B cell (primary cell): Measurements from ENCODE around the gene ADAM12.

ENCODE experiments used
- EZH2 ChIP-seq: IDR thresholded peaks from 2 replicates; pipeline ENCODE4 v1.6.1; 2012; ENCODE audit warnings: borderline replicate concordance, low read depth, mild to moderate bottlenecking, moderate library complexity, low read length; ENCODE audit not compliant: insufficient read depth, poor library complexity, severe bottlenecking
- TF ChIP-seq, protein P1 (sequence below): fragments of 200-600 bp; IDR thresholded peaks from one replicate; pipeline ENCODE4 v1.8.0; 2022; ENCODE audit warnings: antibody characterized with exemption, mild to moderate bottlenecking

DNA sequence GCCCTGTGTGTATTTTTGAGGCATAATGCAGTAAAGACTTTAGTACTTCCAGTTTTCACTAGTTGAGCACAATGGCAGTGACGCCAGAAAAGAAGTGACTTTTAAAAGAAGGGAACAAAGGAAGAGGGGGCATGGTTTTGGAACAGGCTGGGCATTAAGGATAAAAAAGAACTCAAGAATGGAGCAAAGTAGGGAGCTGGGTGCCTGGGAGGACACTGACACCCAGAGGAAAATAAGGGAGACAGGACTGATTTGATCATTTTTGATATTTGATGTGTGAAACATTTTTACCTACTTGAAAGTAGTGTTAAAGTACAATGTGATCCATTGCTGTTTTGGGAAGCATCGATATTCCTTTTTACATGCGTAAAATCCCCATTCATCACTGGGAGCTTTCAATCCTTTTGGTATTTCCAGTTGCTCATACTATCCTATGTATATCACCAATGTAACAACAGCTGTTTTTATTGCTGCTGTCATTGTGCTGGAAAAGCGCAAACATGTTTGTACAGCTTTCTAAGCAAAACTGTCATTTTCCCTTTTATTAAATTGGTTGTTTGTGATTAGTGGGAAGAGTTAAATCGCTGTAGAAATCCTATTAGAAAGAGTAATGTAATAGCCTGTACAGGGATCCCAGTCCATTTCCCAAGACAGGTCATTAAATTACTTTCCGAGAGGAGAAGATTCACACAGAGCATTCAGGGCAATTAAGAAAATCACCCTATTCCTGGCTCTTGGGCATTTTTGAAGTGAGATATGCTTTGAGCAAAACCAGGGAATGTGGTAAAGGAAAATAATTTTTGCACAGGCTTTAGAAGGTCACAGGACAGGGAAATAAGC is 85.2 kb downstream of the ADAM12 start:
- TF ChIP-seq, protein P1, sequence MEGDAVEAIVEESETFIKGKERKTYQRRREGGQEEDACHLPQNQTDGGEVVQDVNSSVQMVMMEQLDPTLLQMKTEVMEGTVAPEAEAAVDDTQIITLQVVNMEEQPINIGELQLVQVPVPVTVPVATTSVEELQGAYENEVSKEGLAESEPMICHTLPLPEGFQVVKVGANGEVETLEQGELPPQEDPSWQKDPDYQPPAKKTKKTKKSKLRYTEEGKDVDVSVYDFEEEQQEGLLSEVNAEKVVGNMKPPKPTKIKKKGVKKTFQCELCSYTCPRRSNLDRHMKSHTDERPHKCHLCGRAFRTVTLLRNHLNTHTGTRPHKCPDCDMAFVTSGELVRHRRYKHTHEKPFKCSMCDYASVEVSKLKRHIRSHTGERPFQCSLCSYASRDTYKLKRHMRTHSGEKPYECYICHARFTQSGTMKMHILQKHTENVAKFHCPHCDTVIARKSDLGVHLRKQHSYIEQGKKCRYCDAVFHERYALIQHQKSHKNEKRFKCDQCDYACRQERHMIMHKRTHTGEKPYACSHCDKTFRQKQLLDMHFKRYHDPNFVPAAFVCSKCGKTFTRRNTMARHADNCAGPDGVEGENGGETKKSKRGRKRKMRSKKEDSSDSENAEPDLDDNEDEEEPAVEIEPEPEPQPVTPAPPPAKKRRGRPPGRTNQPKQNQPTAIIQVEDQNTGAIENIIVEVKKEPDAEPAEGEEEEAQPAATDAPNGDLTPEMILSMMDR, result no peak
- no peak for TF ChIP-seq EZH2
